C1 segment of cervical spinal cord (tissue), 14 donors: Measurements from ENCODE around the gene POLG.
A peak's percentile ranks its signal among the peaks of the same experiment; 100 is the strongest.

ENCODE experiments used
- DNase-seq, 14 donors: peaks; one replicate each; lab custom pipeline; 2025; lab: John Stamatoyannopoulos, UW

Gene POLG

GRCh38 chr15:89356634-89357298 is 22.1 kb upstream of the POLG start:
- DNase-seq, result peak in 6 of 14 donors; percentile 15 to 71 (median 34)

GRCh38 chr15:89353991-89354390 is 19.4 kb upstream of the POLG start:
- no peak for DNase-seq

DNA sequence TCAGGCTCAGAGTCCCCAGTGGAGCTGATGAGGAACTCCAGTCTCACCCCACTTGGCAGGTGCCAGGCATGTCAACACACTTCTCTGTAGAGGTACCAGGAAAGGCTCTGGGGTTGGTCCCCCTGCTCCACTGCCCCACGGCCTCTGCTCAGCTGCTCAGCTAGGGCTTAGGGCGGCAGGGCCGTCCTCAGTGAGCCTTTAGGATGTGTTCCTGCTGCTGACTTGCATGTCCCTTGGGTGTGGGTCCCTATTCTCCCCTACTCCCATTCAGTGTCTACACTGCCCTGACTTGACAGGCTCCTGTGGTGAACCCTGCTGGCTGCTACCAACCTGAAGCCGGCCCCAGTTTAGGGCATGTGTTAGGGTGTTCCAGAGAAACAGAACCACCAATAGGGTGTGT is 17.9 kb upstream of the POLG start:
- DNase-seq, result no peak

GRCh38 chr15:89349206-89349558 is 14.6 kb upstream of the POLG start:
- no peak for DNase-seq

GRCh38 chr15:89346516-89347231 is 12.1 kb upstream of the POLG start:
- DNase-seq, result peak in 1 of 14 donors; percentile 80

- DNase-seq, result no peak
These were observed 10.6 kb upstream of the POLG start for GRCh38 chr15:89345248-89345647.

DNA sequence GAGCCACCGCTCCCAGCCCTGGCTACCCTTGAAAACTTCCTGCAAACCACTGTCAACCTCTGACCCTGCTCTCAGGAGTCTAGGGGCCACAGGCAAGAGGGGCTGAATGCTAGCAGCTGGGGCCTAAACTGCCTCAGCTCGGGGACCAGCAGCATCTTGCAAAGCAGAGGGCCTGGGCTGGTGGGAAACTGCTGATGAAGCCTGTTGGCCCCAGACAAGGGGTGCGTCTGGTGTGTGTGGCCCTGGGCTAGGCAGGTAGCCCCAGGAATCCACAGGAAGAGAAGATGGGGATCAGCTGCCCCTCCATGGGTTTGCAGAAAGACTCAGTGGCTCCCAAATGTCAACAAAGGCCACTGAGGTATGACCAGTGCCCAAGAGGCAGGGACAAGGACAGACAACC is 8.2 kb upstream of the POLG start:
- no peak for DNase-seq

GRCh38 chr15:89341316-89342005 is 6.8 kb upstream of the POLG start:
- peak in 1 of 14 donors; percentile 60 for DNase-seq

DNA sequence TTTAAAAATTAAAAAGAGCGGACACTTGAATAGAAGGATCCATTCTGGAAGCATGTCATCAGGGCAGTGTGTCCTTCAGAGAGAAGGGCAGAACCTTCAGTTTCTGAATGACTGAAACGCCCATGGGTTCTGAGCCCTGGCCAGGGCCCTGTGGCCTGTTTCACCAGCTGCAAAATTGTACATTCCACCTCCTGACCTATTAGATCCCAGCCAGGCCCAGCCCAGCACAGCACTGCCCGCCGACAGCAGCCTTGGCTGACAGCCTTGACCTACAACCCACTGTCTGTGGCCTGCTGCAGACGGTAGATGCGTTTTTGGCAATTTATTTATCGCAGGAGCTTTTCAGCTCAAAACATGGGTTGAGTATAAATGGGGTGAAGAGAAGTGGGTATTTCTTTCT is 5.9 kb upstream of the POLG start:
- DNase-seq, result no peak

- DNase-seq, result no peak
These were observed 3.4 kb upstream of the POLG start for GRCh38 chr15:89338036-89338435.

DNA sequence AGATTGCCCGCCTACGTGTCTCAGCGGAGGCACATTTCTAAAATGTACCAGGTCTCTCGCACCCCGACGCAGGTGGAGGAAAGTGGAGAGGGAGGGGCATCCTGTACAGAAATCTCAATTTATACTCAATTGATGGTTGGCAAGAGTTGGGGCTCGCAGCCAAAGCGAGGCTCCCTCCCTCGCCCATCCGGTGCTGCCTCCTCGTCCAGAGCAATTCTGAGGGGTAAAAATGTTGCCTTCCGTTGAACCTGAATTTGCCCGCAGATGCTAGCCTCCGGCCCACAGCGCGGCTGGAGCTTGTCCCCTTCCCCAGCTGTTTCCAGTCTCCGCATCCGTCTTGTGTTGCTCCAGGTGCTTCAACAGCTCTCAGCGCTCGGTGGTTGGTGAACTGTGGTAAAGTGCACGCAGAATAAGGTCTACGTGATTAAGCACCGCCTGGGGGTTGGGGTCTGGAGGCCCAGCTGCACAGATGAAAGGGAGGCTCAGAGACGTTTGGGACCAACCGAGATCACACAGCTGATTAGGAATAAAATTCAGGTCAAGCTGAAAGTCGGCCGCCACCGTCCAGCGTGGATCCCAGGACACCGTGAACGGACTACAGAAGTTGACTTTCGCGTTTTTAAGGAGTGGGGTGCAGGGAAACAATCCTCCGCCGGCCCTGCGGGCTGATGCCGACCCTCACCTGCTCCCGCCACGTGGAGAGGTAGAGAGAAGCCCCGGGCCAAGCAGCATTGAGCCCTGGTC is 846 bp upstream of the POLG start:
- DNase-seq, result peak in 5 of 14 donors; percentile 49 to 62 (median 54)

- no peak for DNase-seq
These were observed 590 bp downstream of the POLG start for GRCh38 chr15:89333959-89334509.

- no peak for DNase-seq
These were observed 1.4 kb downstream of the POLG start for GRCh38 chr15:89333011-89333860.

DNA sequence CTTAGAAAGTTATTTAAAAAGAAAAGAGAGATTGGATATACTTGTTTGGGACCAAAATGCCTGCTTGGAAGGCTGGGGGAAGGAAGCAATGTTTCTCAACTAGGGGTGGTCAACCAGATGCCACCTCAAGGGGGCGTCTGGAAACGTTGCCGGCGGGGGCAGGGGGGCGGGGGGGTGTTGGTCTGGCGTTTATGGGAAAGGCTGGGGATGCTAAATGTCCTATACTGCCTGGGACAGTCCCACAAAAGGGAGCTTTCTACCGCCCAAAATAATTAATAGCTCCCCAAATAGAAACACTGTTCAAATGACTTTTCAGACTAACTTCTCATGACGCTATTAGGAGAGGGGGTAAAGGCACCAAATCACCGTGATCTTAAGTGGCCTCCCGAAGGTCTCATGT is 2.2 kb downstream of the POLG start:
- DNase-seq, result no peak

DNA sequence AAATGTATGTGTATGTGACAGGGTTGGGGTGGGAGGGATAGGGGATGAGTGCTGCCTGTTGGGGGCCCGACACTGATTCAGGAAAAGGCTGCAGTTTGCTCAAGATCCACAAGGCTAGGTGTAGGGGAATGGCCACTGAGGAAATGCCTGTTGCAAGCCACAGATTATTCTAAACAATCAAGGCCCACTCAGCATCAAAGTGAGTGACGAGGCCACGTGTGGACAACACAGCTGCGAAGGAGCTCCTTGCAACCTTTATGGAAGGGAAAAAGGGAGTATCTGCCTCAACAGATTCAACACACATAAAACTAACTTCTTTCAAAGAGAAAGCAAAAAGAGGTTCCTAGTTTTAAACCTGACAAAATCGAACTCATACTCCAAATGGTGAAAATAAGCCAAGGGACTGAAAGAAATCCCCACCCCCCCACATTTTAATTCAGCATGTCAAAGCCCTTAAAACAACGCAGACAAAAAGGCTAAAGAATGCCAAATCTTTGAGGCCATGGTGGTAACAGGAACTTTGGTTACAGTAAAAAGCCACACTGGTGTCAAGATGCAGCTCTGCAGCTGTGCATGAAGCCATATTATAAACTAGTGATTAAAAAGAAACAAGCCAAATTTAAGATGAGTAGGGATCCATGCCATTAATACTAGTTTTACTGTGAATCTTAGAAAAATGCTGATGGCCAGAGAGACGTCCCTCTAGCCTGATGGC is 3.6 kb downstream of the POLG start:
- no peak for DNase-seq

DNA sequence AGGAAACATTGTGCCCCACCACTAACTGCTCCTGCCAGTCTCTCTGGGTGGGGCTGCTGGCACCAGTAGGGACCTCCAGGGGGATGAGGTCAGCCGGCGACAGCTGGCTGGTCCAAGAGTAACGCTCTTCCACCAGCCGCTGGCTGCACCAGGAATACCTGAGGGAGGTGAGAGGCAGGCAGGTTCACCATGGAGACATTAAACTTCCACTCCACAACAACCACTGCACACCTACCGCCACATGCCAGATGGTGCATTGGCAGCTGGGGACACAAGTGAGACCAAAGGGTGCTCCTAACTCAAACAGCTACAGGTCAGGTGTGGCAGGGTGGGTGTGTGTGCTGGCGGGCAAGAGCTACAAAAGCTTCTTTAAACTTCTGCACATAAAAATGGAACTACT is 4.5 kb downstream of the POLG start:
- DNase-seq, result no peak

- DNase-seq, result no peak
These were observed 5.1 kb downstream of the POLG start for GRCh38 chr15:89329329-89330084.

- DNase-seq, result peak in 9 of 14 donors; percentile 12 to 62 (median 31)
These were observed 6.0 kb downstream of the POLG start for GRCh38 chr15:89328398-89329254.
